ENCODE measurements around the gene TSPAN9. TPM values are rescaled to one million over a fixed set of nuclear protein-coding genes. Genes with fewer than 3 reads are reported as not detected.

The TSPAN9 gene
- total and polyA plus RNA-seq, 2 donors from 2014 or later, result 62.4 to 81.6 TPM

GRCh38 chr12:3101309-3102024, 24.3 kb downstream of the TSPAN9 start:
- H3K27ac ChIP-seq (ENCODE audit: low read depth in 2 of 2, low read length in 2 of 2), result peak overlapping the region; percentile 9 to 18
- H3K27me3 ChIP-seq (ENCODE audit: control insufficient read depth, insufficient read depth, low read length), result no peaks in the 10 kb centered on the region
- no peak overlapping the region for H3K4me3 ChIP-seq (ENCODE audit: low read length in 3 of 3)
- no peak for FAIRE-seq
- no peak overlapping the region for H3K9ac ChIP-seq (ENCODE audit: low read length in 3 of 3)
- peaks cover 9 to 76% (median 64%) of the 10 kb centered on the region in 3 donors for H3K4me1 ChIP-seq (ENCODE audit: control insufficient read depth in 2 of 3, insufficient read depth in 2 of 3, low read depth in 1 of 3, low read length in 3 of 3)
- no peak for DNase-seq
- no peak for TF ChIP-seq CTCF (IDR thresholded peaks at IDR 0.05; ENCODE audit: borderline replicate concordance, extremely low read depth, insufficient read depth)
- intact Hi-C loops (cut with DNase I), result no loop called here
- peaks cover 0 to 4% (median 0%) of the 10 kb centered on the region in 3 donors for H3K36me3 ChIP-seq (ENCODE audit: control insufficient read depth in 2 of 3, insufficient read depth in 3 of 3, low read length in 3 of 3)
- H3K9me3 ChIP-seq (ENCODE audit: control insufficient read depth in 2 of 3, insufficient read depth in 1 of 3, low read length in 3 of 3), result no peaks in the 10 kb centered on the region

- no peak for FAIRE-seq
- intact Hi-C loops (cut with DNase I), result no loop called here
Measured at GRCh38 chr12:3102771-3103410, 25.7 kb downstream of the TSPAN9 start.

GRCh38 chr12:3103806-3104205, 26.6 kb downstream of the TSPAN9 start:
- H3K9me3 ChIP-seq (ENCODE audit: control insufficient read depth in 2 of 3, insufficient read depth in 1 of 3, low read length in 3 of 3), result no peaks in the 10 kb centered on the region
- FAIRE-seq, result no peak
- intact Hi-C loops (cut with DNase I), result no loop called here
- H3K27ac ChIP-seq (ENCODE audit: low read depth in 2 of 2, low read length in 2 of 2), result peak overlapping the region; percentile 68 to 85
- peaks cover 0 to 7% (median 0%) of the 10 kb centered on the region in 3 donors for H3K36me3 ChIP-seq (ENCODE audit: control insufficient read depth in 2 of 3, insufficient read depth in 3 of 3, low read length in 3 of 3)
- no peak for DNase-seq
- no peak overlapping the region for H3K9ac ChIP-seq (ENCODE audit: low read length in 3 of 3)
- H3K4me3 ChIP-seq (ENCODE audit: low read length in 3 of 3), result no peak overlapping the region
- H3K27me3 ChIP-seq (ENCODE audit: control insufficient read depth, insufficient read depth, low read length), result no peaks in the 10 kb centered on the region
- H3K4me1 ChIP-seq (ENCODE audit: control insufficient read depth in 2 of 3, insufficient read depth in 2 of 3, low read depth in 1 of 3, low read length in 3 of 3), result peaks cover 2 to 74% (median 56%) of the 10 kb centered on the region in 3 donors
- no peak for TF ChIP-seq CTCF (IDR thresholded peaks at IDR 0.05; ENCODE audit: borderline replicate concordance, extremely low read depth, insufficient read depth)

More at GRCh38 chr12:3102771-3103410, 25.7 kb downstream of the TSPAN9 start:
- H3K9ac ChIP-seq (ENCODE audit: low read length in 3 of 3), result no peak overlapping the region
- peak in 1 of 5 donors; percentile 63 for DNase-seq
- H3K4me3 ChIP-seq (ENCODE audit: low read length in 3 of 3), result no peak overlapping the region
- H3K27me3 ChIP-seq (ENCODE audit: control insufficient read depth, insufficient read depth, low read length), result no peaks in the 10 kb centered on the region
- H3K27ac ChIP-seq (ENCODE audit: low read depth in 2 of 2, low read length in 2 of 2), result peak overlapping the region; percentile 68 to 87
- H3K36me3 ChIP-seq (ENCODE audit: control insufficient read depth in 2 of 3, insufficient read depth in 3 of 3, low read length in 3 of 3), result peaks cover 0 to 5% (median 0%) of the 10 kb centered on the region in 3 donors
- H3K9me3 ChIP-seq (ENCODE audit: control insufficient read depth in 2 of 3, insufficient read depth in 1 of 3, low read length in 3 of 3), result no peaks in the 10 kb centered on the region
- TF ChIP-seq CTCF (IDR thresholded peaks at IDR 0.05; ENCODE audit: borderline replicate concordance, extremely low read depth, insufficient read depth), result no peak
- H3K4me1 ChIP-seq (ENCODE audit: control insufficient read depth in 2 of 3, insufficient read depth in 2 of 3, low read depth in 1 of 3, low read length in 3 of 3), result peaks cover 5 to 78% (median 64%) of the 10 kb centered on the region in 3 donors
